ENCODE data around the gene KCTD3.

GRCh38 chr1:215551806-215552205 lies 15.3 kb upstream of the KCTD3 start:
- no peak for TF ChIP-seq SMAD9 (CRISPR knock-in tag; IDR thresholded peaks at IDR 0.05)
- no peak for TF ChIP-seq SMC3 (IDR thresholded peaks at IDR 0.05; ENCODE audit: low read length)

All from HepG2 (cell line).